Suppressor macrophage treated with lipopolysaccharide for 4 hours (primary cell): Measurements from ENCODE around the gene GIMAP5.
A peak's percentile ranks its signal among the peaks of the same experiment; 100 is the strongest.

ENCODE experiments used
- DNase-seq: peaks from one replicate; pipeline ENCODE4 v3.0.0-alpha.2; 2020

The GIMAP5 gene

DNA sequence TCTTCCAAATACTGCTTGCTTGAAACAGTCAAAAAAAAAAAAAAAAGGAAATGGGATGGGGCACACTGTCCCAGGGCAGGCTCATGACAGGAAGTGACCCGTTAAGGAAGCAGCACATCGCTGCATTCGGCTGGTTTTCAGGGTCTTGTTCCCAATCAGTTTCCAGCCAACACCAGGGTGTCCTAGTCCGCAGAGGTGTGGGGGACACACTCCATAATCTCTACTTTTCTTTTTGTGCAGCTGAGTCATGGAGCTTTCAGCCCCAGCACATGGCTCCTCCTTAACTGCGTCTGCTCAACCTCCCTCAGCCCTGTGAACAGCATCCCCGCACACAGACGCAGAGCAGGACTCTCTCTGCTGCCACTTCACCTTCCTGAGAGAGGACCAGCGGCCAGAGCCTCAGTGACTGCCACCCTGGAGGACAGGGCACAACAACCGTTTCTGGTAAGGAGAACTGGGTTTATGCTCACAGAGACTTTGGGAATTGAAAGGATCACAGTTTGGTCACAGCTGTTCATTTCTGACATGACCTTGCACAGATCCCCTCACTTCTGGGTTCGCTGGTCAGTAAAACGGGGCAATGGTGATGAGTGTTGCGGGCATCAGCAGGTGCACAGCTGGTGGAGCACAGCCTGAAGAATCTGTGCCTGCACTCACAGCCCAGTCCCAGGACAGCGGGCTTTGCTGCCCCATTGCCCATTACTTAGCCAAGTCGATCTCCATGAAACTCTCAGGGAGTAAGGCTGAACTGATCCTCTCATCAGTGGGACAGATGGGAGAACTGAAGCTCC is at the start of gene GIMAP5:
GIMAP5 (plus strand) TSS at position 154 of the 791 bp plus-strand sequence. CDS start 3,467 bp downstream, outside the sequence.
- DNase-seq, result peak; percentile 52

- DNase-seq, result no peak
Observed at GRCh38 chr7:150688630-150689029, 48.6 kb upstream of the GIMAP5 start.

DNA sequence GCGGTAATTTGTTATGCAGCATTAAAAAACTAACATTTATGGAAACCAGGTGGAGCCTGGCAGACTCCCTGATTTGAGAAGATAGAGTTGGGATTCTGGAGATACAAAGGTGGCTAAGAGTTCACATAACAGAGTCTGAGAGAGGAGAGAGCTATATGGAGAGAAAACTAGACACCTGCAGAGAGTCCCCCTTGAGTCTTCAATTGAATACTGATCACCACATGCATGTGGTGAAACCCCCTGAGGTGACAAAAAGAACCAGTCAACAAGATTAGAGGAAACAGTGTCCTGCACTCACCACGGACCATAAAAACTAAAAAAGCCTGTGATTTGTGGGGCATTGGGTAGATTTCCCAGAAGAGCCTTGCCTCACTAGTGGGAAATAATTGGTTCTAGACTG is 41.6 kb upstream of the GIMAP5 start:
- no peak for DNase-seq

- DNase-seq, result no peak
Observed at GRCh38 chr7:150703209-150703608, 34.0 kb upstream of the GIMAP5 start.

GRCh38 chr7:150715293-150715692 is 21.9 kb upstream of the GIMAP5 start:
- DNase-seq, result no peak

- DNase-seq, result no peak
Observed at GRCh38 chr7:150715738-150716137, 21.5 kb upstream of the GIMAP5 start.

GRCh38 chr7:150716368-150716767 is 20.9 kb upstream of the GIMAP5 start, which contains the start of gene GIMAP1:
GIMAP1 (plus strand) TSS chr7:150716613; CDS start chr7:150719048, 2,435 bp downstream.
- peak; percentile 71 for DNase-seq

DNA sequence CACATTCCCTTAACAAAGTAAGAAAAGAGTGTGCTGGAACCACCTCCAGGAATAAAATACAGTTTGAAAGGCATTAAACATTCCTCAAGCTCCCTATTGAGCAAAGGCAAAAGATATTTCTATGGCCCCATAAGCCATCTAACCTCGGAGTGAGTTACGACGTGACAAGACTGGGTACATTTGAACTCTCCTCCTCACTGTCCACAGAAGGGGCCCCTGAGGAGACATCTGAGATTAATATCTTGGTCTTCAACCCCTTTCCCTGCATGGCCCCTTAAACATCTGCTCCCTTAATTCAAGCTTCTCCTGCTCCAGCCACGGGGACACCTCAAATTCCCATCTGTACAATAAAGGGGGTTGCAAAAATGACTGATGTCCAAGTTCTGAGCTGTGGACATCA is 20.3 kb upstream of the GIMAP5 start:
- DNase-seq, result no peak

DNA sequence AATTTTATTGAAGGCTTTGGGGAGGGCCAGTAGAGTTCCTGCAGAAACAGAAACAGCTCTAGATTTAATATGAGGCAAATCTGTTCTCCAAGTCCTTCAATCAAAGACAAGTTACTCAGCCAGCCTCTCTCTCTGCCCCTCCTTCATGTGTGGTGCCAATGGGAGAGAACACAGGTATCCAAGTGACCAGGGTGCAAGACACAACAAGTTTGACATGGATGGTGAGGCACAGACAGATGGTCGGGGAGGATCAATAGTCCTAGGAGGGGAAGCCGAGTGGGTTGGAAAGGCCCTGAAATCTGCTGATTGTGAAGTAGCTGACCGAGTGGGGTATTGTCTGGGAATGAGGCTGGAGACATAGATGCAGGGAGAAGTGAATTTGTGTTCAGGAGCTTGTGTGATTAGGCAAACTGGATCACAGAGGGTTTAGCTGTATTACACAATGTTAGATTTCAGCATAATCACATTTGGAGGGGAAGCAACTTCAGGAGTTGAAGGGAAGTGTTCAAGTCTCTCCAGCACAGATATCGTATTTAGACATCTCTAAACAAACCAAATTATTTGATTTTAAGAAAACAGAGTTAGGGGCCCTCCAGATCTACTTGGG is 19.3 kb upstream of the GIMAP5 start:
- DNase-seq, result peak; percentile 75

DNA sequence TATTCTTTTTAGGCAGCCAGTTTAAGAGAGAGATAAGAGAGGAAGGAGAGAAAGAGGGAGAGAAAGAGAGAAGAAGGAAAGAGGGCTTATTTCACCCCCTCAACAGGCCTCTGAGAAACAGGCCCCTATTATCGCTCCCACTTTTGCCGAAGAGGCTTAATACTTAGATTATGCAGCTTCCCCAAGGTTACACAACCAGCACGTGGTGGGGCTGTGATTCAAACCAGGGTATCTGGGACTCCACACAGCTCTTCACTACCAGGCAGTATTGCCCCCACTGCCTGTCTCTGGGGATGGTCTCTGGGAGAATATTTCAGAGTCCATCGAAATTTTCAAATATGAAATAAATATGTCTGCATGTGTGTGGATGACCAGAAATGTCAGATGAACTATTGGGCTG is 17.8 kb upstream of the GIMAP5 start:
- peak; percentile 52 for DNase-seq

DNA sequence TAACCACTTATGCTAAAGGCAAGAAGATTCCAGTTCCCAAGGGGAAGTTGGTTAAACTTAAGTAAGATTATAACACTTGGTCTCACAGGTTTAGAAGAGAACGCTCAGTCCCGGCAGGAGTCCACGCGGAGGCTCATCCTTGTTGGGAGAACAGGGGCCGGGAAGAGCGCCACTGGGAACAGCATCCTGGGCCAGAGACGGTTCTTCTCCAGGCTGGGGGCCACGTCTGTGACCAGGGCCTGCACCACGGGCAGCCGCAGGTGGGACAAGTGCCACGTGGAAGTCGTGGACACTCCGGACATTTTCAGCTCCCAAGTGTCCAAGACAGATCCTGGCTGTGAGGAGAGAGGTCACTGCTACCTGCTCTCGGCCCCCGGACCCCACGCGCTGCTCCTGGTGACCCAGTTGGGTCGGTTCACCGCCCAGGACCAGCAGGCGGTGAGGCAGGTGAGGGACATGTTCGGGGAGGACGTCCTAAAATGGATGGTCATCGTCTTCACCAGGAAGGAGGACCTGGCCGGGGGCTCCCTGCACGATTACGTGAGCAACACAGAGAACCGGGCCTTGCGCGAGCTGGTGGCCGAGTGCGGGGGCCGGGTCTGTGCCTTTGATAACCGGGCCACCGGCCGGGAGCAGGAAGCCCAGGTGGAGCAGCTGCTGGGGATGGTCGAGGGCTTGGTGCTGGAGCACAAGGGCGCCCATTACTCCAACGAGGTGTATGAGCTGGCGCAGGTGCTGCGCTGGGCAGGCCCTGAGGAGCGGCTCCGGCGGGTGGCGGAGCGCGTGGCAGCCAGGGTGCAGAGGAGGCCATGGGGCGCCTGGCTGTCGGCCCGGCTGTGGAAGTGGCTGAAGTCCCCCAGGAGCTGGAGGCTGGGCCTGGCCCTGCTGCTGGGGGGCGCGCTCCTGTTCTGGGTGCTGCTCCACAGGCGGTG is 17.0 kb upstream of the GIMAP5 start:
- DNase-seq, result no peak

GRCh38 chr7:150721970-150722373 is 15.2 kb upstream of the GIMAP5 start:
- DNase-seq, result no peak

DNA sequence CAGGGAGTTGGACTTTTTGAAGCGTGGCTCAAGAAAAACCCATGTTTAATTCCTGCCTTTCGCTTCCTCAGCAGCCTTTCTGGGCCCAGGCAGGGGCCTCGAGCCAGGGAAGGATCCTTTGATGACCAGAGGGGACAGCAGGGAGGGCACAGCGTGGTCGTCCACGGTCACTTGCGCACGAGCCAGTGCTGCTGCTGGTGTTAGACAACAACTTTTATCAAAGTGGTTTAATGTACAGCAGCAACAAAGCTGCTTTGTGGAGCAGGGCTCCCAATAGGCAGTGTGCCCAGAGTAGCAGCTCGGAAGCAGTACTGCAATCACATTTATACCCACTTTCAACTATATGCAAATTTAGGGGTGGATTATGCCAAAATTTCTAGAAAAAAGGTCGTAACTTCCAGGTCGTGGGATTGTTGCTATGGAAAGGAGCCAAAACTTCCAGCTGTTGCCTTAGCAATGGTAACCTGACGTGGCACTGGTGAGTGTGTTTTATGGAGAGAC is 14.7 kb upstream of the GIMAP5 start:
- no peak for DNase-seq

DNA sequence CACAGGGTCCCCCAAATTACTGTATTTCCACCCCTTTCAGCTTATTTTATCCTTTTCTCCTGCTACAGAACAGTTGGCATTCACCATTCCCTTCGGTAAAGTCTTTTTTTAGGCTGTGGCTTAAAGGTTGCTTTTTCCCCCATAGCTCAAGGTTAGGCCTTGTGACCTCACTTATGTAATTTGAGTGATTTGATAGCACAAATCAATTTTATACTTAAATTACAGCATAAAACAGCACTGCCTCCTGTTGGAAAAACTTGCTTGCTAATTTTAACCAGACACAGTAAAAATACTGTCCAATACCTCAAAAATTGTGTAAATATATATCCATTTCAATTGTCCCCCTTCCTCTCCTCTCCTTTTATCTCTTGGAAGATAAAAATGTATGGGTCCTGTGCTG is 13.8 kb upstream of the GIMAP5 start:
- DNase-seq, result no peak

GRCh38 chr7:150727381-150727780 is 9.8 kb upstream of the GIMAP5 start:
- DNase-seq, result no peak

- DNase-seq, result no peak
Observed at GRCh38 chr7:150728011-150728410, 9.2 kb upstream of the GIMAP5 start.

DNA sequence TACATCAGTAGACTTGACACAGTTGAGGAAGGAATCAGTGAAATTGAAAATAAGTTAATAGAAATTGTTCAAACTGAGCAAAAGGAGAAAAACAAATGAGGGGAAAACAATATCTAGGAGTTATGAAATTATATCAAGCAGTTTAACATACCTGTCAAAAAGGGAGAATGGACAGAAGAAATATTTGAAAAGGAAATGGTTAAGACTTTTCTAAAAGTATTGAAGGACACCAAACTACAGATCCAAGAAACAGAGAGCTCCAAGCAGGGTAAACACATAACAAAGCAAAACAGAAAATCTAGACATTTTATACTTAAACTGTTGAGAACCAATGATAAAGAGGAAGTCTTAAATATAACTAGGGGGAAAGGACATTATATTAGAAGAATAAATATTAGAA is 8.6 kb upstream of the GIMAP5 start:
- DNase-seq, result no peak

DNA sequence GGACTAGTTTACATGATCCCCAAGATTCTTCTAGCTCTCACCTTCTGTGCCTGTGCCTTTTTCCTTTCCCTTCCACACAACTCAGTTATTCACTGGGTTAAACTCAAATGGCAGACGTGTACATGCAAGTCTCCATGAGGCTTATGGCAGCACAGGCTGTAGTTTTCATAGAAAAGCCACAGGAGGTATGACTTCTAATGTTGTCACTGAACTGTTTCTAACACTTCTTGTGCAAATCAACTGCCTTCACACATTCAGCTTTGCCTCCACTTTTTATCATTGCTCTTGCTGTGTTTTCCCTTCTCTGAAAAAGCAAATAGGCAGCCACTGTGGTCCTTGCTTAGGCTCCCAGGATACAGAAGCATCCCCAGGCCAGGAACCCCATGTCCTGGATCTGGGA is 5.3 kb upstream of the GIMAP5 start:
- DNase-seq, result no peak

DNA sequence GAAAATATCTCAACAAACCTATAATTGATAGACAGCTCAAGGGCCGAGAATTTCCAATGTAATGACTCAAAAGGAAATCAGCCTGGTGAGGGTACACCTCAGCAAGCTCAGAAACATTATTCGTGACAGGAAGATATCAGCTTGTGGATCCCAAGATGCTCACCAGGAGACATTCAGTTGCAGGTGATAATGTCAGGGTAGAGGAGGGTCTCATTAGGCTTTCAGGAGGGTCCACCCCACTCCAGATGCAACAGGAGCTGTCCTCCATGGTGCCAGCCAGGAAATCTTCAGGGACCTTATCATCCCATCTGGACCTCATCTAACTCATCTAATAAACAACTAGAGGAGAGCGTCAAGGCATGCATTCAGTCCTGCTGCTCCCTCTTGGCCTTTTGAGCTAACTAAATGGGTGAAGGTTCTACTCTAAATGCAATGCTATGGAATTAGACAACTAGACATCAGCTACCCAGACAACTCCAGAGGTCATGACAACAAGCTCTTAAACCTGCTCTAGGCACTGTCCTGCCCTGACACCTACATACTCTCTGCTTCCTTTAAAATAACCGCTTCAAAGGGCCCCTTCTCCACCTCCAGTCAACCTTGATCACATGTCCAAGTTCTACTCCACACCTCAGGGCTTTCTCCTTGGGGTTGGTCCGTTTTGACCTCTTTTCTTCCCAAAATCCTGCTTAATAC is 4.3 kb upstream of the GIMAP5 start:
- DNase-seq, result no peak

DNA sequence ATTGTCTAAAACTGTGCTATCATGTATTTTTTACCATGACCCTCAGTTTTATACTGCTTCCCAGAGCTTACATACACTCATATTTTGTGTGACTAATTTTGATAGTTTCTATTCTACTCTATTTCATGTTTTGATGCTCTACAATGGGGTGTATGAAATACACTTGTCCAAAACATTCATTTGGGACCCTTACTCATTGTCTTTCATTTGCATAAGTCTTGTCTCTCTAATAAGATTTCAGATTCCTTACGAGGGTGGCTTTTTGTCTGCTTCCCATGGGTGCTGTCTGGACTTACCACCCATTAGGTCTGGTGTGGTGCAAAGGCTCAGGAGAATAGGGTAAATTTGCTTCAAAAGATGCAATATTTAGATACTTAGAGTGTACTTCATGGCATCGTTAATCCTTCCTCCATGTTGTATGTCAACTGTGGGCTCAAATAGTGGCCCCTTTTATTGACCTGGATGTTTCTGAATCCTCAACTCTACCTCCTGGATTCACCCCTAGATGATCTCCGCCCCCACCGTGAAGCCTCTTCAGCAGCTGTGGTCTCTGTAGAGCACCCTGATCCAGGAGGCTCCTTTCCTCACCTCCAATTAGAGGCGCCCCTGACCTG is 3.6 kb upstream of the GIMAP5 start:
- no peak for DNase-seq

GRCh38 chr7:150734254-150734653 is 3.0 kb upstream of the GIMAP5 start:
- DNase-seq, result peak; percentile 85
